Activated T-cell treated with anti-CD3 and anti-CD28 coated beads, Interleukin-2, amount 50 U/mL, for 48 hours (primary cell): ENCODE measurements around the gene MTUS2.

Source experiments
- DNase-seq, 2 experiments: peaks; one replicate each; pipeline ENCODE4 v3.0.0-alpha.2; 2020

MTUS2 gene

DNA sequence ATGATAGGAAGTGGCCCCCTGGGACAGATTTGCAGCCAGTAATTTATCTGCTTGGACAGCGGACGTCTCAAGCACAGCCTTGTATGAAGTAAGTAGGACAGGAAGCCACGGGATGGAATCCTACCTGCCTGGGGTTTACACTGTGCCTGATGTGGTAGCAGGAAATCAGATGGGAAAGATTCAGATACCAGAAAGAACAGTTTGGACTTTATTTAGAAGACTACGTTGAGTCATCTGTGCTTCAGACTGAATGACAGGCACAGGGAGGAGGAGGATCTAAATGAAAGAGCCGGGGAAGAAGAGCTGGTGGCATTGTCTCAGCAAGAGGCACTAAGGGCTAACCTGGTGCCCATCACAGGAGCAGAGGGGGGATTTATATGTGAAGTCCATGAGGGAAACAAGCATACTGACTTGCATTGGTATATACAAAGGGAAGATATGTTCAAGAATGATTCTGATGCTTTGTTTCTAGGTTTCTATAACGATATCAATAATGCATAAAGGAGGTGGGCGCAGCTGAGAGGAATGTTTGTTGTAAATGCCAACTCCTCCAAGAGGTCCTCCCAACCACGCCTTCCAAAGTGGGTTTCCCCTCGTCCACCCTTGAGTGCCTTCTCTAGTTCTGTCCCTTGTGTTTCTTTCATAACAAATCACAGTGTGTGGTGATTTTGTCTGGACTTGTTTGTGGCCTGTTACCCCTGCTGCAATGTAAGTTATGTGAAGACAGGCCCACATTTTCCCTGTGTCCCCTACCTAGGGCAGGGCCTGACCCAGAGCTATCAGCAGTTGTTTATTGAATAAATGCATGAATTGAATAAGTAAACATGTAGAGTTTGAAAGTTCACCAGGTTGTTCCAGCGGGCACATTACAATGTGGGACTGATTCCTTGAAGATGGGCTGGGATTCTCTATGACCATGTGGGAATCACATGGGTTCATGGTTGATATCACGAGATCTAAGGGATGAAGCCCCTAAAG, 446.9 kb downstream of the MTUS2 start:
- no peak for DNase-seq

DNA sequence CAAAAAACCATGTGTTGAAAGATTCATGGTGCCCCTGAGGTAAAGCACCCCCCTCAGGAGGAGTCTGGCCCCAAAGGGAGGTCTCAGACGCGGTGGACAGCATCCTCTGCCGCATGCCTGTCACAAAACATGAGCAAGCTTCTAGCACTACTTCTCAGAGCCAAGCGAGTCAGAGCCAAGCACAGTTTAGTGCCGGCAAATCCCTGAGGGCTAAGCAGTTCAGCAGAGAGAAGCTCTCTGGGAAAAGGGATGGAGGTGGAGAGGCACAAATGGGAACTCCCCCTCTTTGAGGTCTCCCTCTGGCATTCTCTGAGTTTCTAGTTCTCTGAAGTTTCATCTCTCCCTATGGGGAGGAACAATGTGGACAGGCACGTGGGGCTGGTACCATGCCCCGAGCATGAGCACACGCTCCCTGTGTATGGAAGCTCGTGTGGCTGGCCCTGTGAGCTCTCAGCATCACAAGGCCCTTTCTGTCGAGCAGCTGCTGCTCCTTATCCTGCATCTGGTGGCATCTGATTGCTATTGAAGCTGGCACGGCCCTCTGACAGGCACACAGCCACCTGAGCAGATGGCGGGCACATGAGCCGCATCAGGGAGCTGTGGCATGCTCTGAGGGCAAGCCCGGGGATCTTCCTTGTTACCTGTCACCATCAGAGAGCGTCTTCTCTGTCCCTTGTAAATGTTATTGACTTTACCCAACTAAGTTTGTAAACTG, 450.3 kb downstream of the MTUS2 start:
- no peak for DNase-seq

DNA sequence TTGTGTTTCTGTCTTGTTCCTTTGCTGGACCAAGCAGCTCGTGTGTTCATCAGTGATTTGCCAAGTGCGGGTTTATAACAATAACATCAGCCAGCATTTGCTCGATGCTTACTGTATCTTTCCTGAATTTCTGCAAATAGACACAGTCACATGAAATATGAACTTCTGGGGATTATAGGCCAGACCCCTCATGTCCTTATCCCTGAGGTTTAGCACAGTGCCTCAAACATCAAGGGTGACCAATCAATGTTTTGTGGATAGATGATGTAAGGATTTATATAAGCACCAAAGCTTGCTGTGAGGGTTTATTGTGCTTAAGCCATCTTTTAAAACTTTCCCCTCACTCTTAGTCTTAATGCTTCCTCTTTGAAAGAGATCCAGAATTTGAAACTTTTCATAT, 451.5 kb downstream of the MTUS2 start:
- no peak for DNase-seq

DNA sequence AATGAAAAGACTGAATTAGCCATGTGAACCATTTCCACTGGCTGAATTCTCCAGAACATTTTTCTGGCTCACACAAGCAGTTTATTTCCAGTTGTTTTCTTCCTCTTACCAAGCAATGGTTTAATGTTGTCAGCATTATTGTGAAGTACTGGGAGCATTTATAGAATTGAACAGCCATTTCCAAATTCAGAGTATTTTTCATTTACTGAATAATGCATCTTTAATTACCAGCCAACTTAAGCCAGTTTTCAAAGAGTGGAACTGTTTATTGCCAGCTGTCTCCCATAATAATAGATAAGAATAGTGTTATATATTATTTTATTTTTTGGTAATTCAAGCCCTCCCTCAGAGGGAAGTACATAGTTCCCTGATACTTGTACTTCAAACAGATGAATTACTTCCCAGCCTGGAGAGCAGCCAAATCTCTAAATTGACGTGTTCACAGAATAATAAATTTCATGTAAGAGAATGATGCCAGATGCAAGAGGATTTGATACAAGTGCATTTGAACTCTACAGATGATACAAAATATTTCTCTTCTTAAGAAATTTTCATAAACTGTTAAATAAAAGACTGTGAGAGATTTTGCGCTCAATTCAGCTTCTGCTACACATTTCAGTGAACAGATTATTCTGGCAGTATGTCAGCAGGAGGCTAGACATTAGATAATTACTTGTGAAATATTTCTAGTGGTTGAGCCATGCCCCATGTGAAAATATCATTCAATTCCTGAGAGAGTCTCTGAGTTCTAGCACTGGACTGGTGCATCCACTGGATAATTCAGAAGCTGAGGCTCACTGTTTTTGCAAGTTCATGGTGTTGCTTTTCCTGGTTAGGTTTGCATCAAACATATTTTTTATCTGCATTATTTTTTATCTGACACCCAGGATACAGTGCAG, 459.5 kb downstream of the MTUS2 start:
- no peak for DNase-seq

- DNase-seq: no peak
Measured at GRCh38 chr13:29281932-29282495, 461.9 kb downstream of the MTUS2 start.

- no peak for DNase-seq
Measured at GRCh38 chr13:29284726-29285125, 464.6 kb downstream of the MTUS2 start.

DNA sequence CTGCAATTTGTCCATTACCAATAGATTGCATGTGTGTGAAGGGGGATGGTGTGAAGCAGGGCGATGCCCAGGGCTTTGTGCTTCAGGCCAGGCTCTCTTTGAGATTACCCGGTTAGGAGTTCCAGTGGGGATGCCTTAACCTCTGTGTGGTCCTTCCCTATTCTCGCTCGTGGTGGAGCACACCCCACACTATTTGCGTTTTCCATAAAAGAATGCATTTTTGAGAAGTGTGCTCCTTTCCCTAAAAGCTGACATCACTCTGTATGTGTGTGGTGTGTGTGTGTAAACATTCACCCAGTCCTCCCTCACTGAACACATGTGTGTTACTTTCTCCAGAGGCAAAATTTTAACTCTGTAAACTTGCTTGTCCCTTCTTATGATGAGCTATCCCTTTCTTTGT, 467.1 kb downstream of the MTUS2 start:
- DNase-seq: no peak

GRCh38 chr13:29292045-29292444, 471.9 kb downstream of the MTUS2 start:
- no peak for DNase-seq

DNA sequence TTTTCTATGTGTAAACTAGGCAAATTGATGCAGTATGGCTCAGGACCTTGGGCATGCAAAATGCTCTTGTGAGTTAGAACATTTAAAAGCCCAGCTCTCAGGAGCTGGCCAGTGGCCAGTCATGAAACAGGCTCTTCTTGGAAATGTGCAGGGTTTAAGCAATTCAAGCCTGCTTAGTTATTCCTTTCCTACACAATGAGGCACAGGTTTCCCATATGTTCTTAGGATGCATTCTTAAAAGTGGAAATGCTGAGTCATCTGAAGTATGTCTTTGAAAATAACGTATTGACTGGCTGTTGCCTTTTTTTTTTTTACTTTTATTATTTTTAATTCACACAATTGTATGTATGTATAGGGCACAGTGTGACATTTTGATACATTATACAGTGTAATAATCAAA, 474.7 kb downstream of the MTUS2 start:
- DNase-seq: no peak

- no peak for DNase-seq
Measured at GRCh38 chr13:29301027-29301426, 480.9 kb downstream of the MTUS2 start.

- DNase-seq: no peak
Measured at GRCh38 chr13:29304148-29304547, 484.0 kb downstream of the MTUS2 start.

DNA sequence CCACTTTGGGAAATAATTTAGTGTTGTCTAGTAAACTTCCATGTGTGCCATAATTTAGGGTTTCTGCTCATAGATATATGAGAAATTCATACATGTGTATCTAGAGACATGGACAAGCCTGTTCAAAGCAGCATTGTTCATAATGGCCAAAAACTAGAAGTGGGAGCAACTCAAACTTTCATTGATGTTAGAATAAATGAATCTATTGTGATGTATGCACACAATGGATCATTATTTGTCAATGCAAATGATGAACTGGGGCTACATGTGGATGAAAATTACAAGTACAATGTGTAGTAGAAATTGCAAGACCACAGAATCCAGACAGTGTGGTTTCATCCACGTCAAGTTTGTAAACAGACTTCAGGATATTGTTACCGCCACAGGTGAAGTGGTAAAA, 490.7 kb downstream of the MTUS2 start:
- DNase-seq: no peak

- DNase-seq: no peak
Measured at GRCh38 chr13:29315847-29316246, 495.7 kb downstream of the MTUS2 start.

DNA sequence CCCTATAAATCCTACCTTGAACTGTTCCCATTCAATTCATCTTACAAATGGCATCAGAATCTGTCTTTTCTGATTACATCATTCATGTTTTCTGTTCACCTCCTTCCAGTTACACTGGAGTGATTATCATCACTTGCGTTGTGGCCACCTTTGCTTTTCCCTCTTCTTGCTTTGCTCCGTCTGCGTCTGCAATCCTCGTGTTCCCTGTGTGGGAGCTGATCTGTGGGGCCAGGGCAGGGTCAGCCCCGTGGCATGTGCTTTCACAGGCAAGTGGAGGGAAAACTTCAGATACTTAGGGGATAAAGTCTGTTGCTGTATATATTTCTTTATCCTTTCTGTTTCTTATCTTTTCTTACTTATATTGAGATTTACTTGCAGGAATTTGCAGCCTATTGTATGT, 497.7 kb downstream of the MTUS2 start:
- DNase-seq: no peak

DNA sequence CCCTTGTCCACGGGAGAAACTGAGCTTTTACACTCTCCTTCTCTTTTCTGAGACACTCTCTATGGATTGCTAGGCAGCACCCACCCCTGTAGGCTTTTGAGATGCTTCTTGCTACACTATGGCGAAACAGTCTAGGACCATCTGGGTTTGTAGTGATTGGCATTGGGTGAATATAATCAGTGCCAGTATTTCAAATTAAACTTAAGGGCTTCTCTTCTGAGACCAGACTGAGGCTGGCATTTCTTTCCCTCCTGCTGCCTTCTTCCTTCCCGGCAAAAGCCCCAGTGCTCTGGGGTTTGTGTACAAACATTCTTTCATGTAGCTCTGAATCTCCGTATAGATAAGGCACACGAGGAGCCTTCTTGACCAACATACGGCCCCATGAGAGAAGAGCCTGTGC, 498.6 kb downstream of the MTUS2 start:
- no peak for DNase-seq

GRCh38 chr13:29319451-29319850, 499.3 kb downstream of the MTUS2 start:
- no peak for DNase-seq

GRCh38 chr13:29323954-29324353, 503.8 kb downstream of the MTUS2 start:
- no peak for DNase-seq

GRCh38 chr13:29324601-29325000, 504.5 kb downstream of the MTUS2 start:
- DNase-seq: no peak

- no peak for DNase-seq
Measured at GRCh38 chr13:29328501-29328900, 508.4 kb downstream of the MTUS2 start.

DNA sequence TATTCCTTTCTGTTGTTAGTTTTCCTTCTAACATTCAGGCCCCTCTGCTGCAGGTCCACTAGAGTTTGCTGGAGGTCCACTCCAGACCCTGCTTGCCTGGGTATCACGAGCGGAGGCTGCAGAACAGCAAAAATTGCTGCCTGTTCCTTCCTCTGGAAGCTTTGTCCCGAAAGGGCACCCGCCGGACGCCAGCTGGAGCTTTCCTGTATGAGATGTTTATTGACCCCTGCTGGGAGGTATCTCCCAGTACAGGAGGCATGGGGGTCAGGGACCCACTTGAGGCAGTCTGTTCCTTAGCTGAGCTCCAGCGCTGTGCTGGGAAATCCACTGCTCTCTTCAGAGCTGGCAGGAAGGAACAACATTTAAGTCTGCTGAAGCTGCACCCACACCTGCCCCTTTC, 516.2 kb downstream of the MTUS2 start:
- DNase-seq: no peak

DNA sequence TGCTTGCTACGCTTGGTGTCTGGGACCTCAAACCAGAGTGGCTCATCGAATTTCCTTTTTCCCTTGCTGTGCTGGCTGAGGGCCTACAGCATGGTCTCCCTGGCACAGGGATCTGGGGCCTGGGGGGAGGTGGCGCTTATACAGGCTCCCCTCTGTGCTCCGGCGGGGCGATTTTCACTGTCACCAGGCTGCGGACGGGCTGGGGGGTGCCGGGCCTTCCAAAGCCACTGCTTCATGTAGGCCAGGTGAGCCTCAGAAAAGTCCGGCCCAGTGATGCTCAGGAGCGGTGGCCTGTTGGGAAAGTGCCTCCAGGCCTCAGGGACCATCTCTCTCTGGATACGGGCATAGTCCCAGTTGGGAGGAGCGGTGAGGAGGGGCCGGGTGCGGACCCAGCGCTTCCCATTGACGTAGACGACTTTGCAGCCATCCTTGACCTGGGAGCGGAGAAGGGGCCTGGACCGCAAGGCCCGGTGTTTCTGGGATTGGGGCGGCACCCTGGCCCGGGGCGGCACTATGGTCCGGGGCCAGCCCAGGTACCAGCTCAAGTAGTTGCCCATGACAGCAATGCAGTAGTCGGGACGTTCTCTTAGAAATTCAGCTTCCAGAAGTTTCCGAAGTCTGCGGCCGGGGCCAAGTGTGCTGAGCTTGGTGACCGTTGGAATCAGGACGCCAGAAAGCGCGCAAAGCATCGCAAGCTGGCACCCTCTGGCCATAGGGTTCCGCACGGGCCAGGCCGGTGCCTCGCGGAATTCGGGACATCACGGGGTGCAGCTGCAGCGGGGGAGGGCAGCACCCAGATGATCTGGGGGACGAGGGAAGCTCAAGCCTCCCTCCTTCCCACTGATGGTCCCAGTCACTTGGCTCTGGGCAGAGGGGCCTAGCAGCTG, 519.5 kb downstream of the MTUS2 start:
- DNase-seq: no peak
